GM18499 (cell line): ENCODE results near the gene TOM1L2.
A peak's percentile ranks its signal among the peaks of the same experiment; 100 is the strongest.

Experiments
- ATAC-seq: cut with Tn5 transposase; IDR thresholded peaks from one replicate; pipeline ENCODE4 v1.9.1; 2021; ENCODE audit warnings: moderate number of reproducible peaks; ENCODE audit not compliant: insufficient read depth, unreplicated experiment

The TOM1L2 gene

DNA sequence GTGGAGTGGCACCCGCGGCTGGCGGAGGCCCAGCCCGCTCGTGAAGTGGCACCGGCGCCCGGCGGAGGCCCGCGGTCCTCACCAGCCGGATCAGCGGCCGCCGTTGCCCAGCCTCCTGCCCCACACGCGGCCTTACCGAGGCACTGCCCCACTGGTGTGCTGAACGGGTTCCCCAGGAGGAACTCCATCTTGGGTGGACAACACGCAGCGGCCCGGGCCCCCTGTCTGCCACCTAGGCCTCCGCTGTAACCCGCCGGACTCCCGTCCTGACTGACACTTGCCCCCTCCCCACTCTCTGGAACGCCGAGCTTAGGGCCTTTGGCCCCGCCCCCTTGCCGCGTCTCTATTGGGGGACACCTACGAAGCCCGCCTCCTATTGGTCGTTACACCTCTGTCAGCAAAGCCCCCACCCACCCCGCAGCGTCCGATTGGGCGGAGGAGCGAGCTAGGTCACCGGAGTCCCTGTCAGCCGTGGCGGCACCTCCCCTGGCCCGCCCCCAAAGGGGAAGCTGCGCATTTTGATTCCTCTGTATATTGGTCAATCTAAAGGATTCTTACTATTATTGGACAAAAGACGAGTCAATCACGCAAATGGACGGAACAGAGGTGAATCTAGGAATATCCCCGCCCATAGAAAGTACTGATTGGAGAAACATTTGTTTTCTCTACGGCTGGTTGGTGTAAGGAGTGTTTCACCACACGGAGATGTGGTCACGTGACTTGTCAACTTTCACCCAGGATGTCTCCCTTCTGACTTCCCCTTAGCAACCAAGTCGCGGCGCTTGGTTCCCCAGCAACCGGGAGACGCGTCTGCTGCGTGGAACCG, at the start of gene TOM1L2, which contains the start of gene DRC3:
TOM1L2 (minus strand) TSS at position 275 of the 826 bp plus-strand sequence; CDS start at position 188, 87 bp downstream.
DRC3 (plus strand) TSS at position 737 of the 826 bp plus-strand sequence. CDS start 4,737 bp downstream, outside the sequence.
- peak; percentile 94 for ATAC-seq

DNA sequence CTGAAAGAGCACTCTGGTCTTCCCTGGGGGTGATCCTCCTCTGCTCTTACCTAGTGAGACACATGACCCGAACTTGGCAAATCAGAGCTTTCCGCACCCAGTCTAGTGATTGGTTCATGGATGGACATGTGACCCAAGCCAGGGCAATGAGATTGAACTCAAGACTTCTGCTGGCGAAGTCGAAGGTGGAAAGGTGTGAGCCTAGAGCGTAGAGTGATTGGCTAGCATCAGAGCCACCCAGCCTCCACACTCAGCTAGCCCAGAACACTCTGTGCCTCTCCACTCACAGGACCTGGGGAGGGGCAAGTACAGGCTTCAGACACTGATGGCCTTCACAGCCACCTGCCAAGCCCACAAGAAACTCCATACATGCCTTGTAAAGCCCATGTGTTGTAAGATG, 49.2 kb upstream of the TOM1L2 start:
- ATAC-seq = no peak

DNA sequence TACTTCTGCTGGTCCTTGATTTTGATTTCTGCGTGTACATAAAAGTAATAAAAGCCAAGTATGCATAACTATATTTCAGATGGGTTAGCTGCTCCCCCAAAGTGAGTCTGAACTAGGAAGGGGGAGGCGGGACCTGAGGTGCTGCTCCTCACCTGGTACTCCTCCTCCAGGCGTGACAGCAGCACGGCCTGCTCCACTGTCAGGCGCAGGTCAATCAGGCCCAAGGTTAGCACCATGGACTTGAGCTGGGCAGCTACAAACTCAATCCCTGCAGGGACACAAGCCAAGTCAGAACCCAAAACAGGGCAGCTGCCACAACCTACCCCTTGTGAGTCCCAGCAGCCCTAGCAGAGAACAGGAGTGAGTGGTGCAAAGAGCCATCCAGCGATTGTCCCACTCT, 48.8 kb upstream of the TOM1L2 start:
- no peak for ATAC-seq

DNA sequence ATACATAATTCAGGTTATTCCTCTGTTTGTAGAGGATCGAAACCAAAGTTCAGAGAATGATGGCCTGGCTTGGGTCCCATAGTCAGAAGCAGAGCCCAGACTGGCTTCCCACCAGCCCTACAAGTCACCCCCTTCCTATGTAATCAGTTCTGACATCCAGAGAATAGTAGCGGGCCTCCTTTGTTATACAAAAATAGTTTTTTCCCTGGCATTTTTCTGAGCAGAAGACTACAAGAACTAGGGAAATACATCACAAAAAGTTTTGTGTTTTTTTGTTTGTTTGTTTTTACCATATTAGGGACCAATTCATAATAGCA, 47.6 kb upstream of the TOM1L2 start:
- no peak for ATAC-seq

DNA sequence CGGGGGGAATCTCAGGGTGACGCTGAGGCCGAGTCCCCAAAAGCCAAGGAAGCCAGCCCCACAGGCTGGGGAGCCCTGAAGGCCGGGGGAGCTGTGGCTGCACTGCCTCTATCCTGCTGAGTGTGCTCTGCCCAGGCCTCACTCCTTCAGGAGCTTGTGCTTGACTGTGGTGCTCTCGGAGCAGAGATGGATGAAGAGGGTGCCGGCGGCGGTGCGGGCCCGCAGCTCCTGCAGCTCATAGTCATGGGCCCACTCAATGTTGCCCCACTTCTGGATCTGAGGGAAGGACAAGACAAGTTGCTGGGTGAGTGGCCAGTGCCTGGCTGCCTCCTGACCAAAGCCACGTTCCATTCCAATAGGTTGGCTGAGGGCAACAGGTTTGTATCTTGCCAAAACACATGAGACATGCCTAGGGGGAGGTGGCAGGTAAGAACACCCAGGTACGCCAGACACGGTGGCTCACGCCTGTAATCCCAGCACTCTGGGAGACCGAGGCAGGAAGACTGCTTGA, 46.3 kb upstream of the TOM1L2 start:
- ATAC-seq = no peak

DNA sequence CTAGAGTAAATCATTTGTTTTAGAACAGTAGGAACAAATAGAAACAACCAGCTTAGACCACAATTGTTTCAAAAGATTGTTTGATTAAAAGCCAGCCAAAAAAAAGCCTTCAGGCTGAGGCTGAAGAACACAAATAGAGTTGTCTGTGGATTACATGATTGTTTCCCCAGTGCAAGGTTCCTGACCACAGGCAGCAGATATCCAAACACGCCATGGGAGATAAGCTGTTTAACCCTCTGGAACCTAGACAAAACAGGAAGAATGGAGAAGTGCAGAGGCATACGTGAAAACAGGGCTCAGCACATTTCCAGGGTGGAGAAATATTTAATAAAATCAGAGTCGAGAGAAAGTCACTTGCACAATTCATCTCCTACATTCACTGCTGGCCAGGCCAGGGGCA, 45.8 kb upstream of the TOM1L2 start:
- no peak for ATAC-seq

DNA sequence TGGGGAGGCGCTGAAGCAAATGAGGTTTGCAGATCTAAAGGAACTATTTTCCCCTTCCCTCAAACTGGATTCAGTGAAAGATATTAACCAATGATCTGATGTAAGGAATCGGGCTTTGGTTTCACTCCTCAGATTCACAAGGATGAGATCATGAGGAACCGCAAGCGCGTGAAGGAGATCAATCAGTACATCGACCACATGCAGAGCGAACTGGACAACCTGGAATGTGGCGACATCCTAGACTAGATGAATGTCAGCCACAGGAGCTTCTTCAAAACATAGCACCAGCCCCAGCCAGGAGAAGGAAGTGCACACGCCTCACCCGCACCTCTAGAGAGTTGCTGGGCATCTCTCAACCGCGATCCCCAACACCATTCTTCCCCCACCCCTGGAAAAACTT, 44.2 kb upstream of the TOM1L2 start:
- ATAC-seq = no peak

DNA sequence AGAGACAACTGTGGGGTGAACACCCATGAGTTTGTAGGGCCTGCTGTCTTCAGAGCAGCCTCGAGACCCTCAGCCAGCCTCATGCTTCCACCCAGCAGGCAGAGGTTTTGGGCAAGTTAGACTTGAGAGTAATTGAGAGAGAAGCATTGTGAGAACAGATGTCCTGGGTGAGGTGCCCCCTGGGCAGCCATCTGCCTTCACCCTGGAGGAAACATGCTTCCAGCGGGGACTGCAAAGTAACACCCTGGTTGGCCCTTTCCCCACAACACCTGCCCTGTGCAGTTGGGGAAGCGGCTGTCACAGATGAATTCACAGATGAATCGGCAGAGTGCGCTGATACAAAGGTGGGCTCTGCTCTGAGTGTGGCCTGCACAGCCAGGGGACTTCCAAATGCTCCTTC, 43.4 kb upstream of the TOM1L2 start:
- ATAC-seq = no peak

DNA sequence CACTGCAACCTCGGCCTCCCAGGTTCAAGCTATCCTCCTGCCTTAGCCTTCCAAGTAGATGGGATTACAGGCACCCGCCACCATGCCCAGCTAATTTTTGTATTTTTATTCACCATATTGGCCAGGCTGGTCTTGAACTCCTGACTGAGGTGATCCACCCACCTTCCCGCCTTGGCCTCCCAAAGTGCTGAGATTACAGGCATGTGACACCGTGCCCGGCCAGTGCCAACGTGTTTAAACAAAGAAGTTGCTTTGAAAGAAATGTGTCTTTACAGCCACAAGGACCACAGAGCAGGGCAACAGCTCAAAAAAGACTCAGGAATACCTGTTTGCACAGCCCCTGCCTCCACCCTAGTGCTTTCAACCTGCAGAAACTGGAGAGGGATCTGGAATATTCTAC, 41.8 kb upstream of the TOM1L2 start:
- ATAC-seq = no peak

DNA sequence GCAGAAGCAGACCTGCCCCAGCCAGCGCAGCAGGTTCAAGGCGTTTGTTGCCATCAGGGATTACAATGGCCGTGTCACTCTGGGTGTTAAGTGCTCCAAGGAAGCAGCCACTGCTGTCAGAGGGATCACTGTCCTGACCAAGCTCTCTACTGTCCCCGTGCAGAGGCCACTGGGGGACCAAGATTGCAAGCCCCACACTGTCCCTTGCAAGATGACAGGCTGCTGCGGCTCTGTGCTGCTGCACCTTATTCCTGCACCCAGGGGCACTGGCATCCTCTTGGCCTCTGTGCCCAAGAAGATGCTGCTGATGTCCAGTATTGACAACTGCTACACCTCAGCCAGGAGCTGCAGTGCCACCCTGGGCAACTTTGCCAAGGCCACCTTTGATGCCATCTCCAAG, 39.1 kb upstream of the TOM1L2 start:
- ATAC-seq = no peak

DNA sequence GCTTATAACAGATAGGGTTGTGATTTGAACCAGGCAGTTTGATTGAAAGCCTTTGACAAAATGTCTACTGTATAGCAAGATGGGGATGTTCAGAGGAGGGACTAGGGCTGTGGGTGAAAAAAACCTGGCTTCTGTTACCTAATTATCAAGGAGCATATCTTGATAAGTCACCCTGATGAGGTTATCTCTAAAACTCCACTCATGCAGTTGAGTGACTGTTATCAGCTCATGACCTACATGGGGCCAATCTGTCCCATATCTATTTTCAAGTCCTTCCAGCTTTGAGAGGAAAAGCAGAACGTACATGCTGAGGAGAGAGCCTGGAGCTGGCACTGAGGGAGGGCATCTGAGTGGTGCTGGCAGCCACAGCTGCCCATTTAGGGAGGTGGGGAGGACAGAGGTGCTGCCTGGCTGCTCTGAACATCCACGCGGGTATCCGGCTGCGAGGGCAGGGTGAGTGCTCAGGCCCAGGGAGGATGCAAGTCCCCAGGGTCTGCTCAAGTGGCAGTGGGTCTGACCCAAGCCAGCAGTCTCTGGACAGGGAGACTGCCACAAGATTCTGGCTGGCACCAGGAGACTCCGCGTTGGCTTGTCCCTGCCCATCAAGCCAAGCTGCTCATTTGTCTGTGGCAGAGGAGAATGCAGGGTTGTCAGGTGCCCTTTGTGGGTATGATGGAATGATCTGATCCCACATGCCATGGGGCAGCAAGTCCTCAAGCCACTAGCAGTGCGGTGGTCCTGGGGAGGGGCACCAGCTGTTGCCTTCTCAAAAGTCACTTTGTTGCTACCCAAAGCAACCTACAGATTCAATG, 37.6 kb upstream of the TOM1L2 start:
- ATAC-seq = no peak

DNA sequence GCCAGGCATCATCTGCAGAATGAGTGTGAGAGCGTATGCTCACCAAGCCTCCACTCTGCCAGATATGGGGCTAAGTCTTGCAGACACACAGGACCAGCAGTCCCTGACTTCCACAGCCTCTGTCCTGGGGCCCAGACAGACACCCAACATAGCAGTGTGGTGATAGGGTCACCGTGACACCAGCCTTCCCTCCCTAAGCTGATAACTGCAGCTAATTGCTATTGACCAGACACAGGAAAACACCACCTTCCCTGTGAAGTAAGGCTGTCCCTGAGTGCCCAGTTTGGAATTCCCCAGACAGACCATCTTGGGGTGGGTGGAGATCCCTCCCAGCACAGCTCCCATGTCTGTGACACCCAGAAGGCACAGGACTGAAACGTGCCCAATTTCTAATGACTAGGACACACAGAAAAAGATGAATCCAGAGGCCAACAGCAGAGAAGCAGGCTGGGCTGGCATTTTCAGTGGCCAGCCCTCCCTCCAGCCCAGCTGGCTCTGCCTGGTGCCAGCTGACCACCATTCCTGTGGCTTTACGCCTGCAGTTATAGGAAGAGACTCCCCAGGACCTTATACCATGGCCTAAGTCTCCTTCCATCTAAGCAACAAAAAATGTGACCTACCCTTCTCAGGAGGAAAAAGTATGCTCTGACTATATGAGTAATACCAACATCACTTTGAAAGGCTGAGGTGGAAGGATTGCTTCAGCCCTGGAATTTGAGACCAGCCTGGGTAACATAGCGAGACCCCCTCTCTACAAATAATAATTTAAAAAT, 36.5 kb upstream of the TOM1L2 start:
- no peak for ATAC-seq

DNA sequence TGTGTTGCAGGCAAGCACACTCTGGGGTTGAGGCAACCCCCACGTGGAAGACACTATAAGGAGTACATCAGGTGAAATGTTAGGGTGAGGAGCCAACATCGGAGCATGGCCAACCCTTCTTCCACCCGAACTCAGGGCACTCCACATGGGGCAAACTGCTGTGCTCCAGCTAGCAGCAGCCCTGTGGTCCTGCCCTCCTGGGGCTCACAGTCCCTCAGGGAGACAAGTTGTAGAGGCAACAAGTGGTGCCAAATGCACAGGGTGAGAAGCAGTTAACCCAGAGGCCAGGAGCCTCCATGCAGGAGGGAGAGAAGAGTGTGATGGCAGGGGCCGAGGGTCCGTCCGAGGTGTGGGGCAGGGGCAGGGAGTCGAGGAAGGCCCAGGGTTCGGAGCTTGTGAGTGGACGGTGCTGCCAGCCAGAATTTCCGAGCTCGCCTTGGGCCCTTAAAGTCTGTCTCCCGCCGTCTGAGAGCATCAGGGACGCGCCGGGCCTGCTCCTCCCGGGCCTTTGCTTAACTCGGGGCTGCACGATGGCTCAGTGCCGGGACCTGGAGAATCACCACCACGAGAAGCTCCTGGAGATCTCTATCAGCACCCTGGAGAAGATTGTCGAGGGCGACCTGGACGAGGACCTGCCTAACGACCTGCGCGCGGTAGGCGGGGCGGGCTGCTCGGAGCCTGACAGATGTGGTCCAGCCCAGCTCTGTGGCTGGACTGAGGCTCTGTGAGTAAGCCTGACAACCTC, 34.5 kb upstream of the TOM1L2 start:
- no peak for ATAC-seq

DNA sequence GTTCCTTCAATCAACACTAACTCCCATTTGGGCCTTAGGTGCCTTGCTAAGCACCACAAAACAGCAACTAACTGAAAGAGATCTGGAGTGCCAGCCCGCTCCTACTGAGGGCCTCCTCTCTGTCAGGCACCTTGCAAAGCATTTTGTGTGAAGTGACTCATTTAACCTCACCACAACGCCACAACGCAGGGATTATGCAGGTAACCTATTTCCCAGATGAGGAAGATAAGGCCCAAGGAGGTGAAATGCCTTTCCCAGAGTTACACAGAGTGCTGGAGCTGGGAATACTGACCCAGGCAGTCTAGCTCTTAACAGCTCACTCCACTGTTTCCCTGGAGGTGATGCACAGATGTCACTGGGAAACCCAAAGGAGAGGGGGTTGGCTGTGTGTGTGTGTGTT, 33.3 kb upstream of the TOM1L2 start:
- ATAC-seq = no peak

DNA sequence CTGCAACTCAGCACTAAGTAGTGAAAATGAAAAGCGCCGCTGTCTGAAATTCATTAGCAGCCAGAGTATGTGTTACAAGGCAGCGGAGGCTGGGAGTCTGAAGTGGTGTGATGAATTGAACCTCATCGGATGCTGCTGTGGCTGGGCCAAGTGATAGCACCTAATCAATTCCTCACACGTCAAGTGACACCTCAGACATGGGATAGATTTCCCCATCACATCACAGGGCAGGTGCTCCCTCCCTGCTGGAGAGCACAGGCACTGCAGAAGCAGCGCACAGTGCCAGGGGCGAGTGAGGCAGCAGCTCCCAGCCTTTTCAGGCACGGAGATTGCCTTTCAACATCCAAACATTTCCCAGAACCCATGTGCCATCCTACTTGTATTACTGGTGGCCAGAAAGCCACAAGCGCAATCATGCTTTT, 32.7 kb upstream of the TOM1L2 start:
- no peak for ATAC-seq

DNA sequence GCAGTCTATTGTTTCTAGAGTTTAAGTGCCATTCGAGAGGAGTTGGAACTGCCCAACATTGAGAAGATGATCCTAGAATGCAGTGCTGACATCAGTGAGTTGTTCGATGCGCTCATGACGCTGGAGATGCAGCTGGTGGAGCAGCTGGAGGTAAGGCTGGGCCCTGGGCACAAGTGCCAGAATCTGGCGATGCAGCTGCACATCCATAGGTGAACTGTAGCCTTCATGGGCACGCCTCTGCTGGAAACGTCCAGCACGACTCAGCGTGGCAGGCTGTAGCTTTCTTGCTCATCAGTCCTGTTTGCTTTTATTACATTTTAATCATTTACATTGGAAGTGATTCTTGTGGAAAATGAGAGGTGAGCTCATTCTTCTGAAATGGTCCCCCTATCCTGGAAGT, 32.1 kb upstream of the TOM1L2 start:
- no peak for ATAC-seq

DNA sequence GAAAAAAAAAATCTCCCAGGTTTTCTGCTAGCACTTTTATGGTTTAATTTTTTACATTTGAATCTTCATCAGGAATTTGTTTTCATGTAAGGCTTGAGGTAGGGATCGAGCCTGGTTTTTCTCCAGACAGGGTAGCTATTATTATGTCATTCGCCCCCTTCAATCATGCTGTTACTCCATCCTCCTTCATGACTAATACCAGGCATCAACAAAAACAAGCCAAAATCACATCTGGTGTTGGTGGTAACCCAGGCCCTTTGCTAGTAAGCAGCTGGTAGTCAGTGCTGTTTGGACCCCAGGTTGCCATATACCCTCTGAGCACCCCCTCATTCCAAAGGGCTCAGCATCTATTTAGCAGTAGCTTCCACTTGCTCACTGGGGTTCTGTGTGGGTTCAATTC, 30.0 kb upstream of the TOM1L2 start:
- ATAC-seq = no peak

DNA sequence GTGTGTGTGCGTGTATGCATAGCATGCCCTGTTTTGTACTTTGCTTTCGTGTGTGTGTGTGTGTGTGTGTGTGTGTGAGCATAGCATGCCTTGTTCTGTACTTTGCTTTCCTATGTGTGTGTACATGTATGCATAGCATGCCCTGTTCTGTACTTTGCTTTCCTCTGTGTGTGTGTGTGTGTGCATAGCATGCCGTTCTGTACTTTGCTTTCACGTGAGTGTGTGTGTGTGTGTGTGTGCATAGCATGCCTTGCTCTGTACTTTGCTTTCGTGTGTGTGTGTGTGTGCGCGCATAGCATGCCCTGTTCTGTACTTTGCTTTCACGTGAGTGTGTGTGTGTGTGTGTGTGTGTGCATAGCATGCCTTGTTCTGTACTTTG, 27.8 kb upstream of the TOM1L2 start:
- no peak for ATAC-seq

DNA sequence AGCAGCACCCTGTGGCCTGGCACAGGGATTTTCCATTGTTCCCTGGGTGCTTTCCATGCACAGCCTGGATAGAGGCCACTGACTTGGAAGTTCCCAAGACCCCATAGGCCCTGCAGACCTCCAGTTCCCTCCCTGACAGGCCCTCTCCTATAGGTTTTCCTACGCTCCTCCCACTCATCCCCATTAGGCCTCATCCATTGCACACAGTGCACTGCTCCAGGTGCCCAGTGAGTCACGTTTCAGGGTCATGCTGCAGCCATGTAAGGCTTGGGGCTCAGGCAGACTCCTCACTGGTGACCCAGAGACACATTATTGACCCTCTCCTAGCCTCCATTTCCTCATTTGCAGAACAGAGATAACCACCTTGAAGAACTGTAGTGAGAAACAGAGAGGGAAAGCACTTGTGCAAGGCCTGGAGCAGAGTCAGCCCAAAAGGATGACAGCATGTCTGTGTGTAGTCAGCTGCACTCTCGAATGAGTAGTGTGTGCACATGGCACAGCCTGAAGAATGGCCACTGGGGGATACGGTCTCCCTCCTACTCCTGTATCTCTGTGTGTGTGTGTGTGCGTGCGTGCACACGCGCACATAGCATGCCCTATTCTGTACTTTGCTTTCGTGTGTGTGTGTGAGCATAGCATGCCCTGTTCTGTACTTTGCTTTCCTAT, 27.3 kb upstream of the TOM1L2 start:
- no peak for ATAC-seq

DNA sequence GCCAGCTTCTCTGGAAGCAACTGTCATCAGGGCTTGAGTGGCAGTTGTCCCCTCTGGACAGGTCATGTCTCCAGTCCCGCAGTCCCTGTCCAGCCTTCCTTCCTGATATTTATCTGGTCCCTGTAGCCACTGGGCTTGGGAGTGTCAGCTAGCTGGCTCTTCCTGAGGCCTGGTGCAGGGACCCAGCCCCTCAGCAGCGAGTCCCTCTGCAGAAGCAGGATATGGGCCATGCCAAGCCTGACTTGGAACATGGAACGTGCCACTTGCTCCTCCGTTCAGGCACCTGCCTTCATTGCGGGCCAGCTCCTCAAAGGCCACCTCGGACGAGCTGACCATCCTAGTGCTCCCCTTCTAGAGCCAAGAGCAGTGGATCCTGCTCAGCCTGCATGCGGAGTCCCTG, 26.7 kb upstream of the TOM1L2 start:
- no peak for ATAC-seq
